ENCODE measurements around the gene NUP153. TPM values are rescaled to one million over a fixed set of nuclear protein-coding genes. Genes with fewer than 3 reads are reported as not detected.

The NUP153 gene
- total RNA-seq, 1 experiment from 2014 or later: 67.0 TPM

GRCh38 chr6:17615794-17616193 is 90.9 kb downstream of the NUP153 start (continued):
- TF ChIP-seq, protein P1, sequence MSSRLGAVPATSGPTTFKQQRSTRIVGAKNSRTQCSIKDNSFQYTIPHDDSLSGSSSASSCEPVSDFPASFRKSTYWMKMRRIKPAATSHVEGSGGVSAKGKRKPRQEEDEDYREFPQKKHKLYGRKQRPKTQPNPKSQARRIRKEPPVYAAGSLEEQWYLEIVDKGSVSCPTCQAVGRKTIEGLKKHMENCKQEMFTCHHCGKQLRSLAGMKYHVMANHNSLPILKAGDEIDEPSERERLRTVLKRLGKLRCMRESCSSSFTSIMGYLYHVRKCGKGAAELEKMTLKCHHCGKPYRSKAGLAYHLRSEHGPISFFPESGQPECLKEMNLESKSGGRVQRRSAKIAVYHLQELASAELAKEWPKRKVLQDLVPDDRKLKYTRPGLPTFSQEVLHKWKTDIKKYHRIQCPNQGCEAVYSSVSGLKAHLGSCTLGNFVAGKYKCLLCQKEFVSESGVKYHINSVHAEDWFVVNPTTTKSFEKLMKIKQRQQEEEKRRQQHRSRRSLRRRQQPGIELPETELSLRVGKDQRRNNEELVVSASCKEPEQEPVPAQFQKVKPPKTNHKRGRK (CRISPR knock-in tag; IDR thresholded peaks at IDR 0.05; ENCODE audit: borderline replicate concordance): no peak
- TF ChIP-seq ZNF532 (CRISPR knock-in tag; IDR thresholded peaks at IDR 0.05; ENCODE audit: borderline replicate concordance) (no peak), ESRRA (CRISPR knock-in tag; IDR thresholded peaks at IDR 0.05; ENCODE audit: borderline replicate concordance) (no peak), AR (CRISPR knock-in tag; IDR thresholded peaks at IDR 0.05) (no peak)

GRCh38 chr6:17612048-17612447 is 94.7 kb downstream of the NUP153 start:
- peaks cover 19% of the 10 kb centered on the region for H3K36me3 Mint-ChIP-seq
- no peak overlapping the region; the same call in 1 of the 2 replicates for H3K27ac Mint-ChIP-seq
- no peaks in the 10 kb centered on the region for H3K27me3 Mint-ChIP-seq (ENCODE audit: low read depth)
- ChIA-PET CTCF (interaction anchor here (1.5 kb wide), 1 partner anchor 12 kb away, joined by 4 read pairs; the partner anchor contains the start of gene FAM8A1), POLR2A (no interaction called here)
- no peak overlapping the region for H3K4me3 Mint-ChIP-seq
- H3K9me3 Mint-ChIP-seq: no peaks in the 10 kb centered on the region
- DNase-seq (ENCODE audit: low spot score) (no peak), ATAC-seq (no peak)
- H3K4me1 Mint-ChIP-seq: no peaks in the 10 kb centered on the region
- TF ChIP-seq ZNF138 (CRISPR knock-in tag; conservative IDR thresholded peaks at IDR 0.05): no peak
- no peak for TF ChIP-seq ESRRA (CRISPR knock-in tag; IDR thresholded peaks at IDR 0.05; ENCODE audit: borderline replicate concordance)
- no peak for TF ChIP-seq GTF2I (CRISPR knock-in tag; conservative IDR thresholded peaks at IDR 0.05)
- no peak for TF ChIP-seq TEAD1 (CRISPR knock-in tag; IDR thresholded peaks at IDR 0.05)
- TF ChIP-seq, protein P2, sequence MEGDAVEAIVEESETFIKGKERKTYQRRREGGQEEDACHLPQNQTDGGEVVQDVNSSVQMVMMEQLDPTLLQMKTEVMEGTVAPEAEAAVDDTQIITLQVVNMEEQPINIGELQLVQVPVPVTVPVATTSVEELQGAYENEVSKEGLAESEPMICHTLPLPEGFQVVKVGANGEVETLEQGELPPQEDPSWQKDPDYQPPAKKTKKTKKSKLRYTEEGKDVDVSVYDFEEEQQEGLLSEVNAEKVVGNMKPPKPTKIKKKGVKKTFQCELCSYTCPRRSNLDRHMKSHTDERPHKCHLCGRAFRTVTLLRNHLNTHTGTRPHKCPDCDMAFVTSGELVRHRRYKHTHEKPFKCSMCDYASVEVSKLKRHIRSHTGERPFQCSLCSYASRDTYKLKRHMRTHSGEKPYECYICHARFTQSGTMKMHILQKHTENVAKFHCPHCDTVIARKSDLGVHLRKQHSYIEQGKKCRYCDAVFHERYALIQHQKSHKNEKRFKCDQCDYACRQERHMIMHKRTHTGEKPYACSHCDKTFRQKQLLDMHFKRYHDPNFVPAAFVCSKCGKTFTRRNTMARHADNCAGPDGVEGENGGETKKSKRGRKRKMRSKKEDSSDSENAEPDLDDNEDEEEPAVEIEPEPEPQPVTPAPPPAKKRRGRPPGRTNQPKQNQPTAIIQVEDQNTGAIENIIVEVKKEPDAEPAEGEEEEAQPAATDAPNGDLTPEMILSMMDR (IDR thresholded peaks at IDR 0.05): no peak
- TF ChIP-seq HMGA2 (CRISPR knock-in tag; IDR thresholded peaks at IDR 0.05): no peak
- TF ChIP-seq, protein P3, sequence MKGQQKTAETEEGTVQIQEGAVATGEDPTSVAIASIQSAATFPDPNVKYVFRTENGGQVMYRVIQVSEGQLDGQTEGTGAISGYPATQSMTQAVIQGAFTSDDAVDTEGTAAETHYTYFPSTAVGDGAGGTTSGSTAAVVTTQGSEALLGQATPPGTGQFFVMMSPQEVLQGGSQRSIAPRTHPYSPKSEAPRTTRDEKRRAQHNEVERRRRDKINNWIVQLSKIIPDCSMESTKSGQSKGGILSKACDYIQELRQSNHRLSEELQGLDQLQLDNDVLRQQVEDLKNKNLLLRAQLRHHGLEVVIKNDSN (CRISPR knock-in tag; IDR thresholded peaks at IDR 0.05): no peak
- TF ChIP-seq, protein P1 (CRISPR knock-in tag; IDR thresholded peaks at IDR 0.05; ENCODE audit: borderline replicate concordance): no peak
- TF ChIP-seq FOXP4 (CRISPR knock-in tag; IDR thresholded peaks at IDR 0.05): no peak
- TF ChIP-seq, protein P4, sequence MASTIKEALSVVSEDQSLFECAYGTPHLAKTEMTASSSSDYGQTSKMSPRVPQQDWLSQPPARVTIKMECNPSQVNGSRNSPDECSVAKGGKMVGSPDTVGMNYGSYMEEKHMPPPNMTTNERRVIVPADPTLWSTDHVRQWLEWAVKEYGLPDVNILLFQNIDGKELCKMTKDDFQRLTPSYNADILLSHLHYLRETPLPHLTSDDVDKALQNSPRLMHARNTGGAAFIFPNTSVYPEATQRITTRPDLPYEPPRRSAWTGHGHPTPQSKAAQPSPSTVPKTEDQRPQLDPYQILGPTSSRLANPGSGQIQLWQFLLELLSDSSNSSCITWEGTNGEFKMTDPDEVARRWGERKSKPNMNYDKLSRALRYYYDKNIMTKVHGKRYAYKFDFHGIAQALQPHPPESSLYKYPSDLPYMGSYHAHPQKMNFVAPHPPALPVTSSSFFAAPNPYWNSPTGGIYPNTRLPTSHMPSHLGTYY (CRISPR knock-in tag; IDR thresholded peaks at IDR 0.05): no peak
- TF ChIP-seq ATF3 (CRISPR knock-in tag; conservative IDR thresholded peaks at IDR 0.05): no peak
- no peak for TF ChIP-seq STAT6 (CRISPR knock-in tag; conservative IDR thresholded peaks at IDR 0.05; ENCODE audit: low read depth)

All from WTC11 (cell line).